H1 (cell line): Measurements from ENCODE around the gene FRG2. TPM values are rescaled to one million over a fixed set of nuclear protein-coding genes. Genes with fewer than 3 reads are reported as not detected.
"Not testable (repeated sequence)": the region's sequence is repeated elsewhere in the genome, so short reads cannot be mapped to it uniquely, and the experiment has no call there.

Source experiments
- CTCF ChIA-PET: fragments of 300-600 bp; sonication (Branson Sonifier 250); formaldehyde crosslinking; loops from one replicate; lab custom pipeline; 2021; ENCODE audit not compliant: partially characterized antibody; lab: Charles Lee
- POLR2A ChIA-PET: fragments of 300-600 bp; sonication (Branson Sonifier 250); formaldehyde crosslinking; loops from one replicate; lab custom pipeline; 2021; ENCODE audit warnings: inconsistent platforms; ENCODE audit not compliant: partially characterized antibody; lab: Charles Lee
- DNase-seq, 2 experiments: peaks; one replicate each; pipeline versions ENCODE4 v3.0.0 to v3.0.0-alpha.2; 2010 to 2022; ENCODE audit warnings: low spot score in 2 of 2, low read depth in 1 of 2, mixed read lengths in 1 of 2
- FAIRE-seq: peaks from 2 replicates; lab custom pipeline; 2011; peaks lifted over from hg19 to GRCh38; lab: Jason Lieb, UNC
- H2AFZ ChIP-seq: 2 replicates; pipeline ENCODE4 v1.8.1; 2012; ENCODE audit warnings: low read length, inconsistent platforms
- H2AK5ac ChIP-seq: 2 replicates; pipeline ENCODE4 v1.6.1; 2013; ENCODE audit warnings: low read depth, low read length
- H2BK120ac ChIP-seq: replicated peaks from 2 replicates; pipeline ENCODE3; 2013; ENCODE audit warnings: low read depth, low read length, inconsistent platforms
- H2BK12ac ChIP-seq: 2 replicates; pipeline ENCODE4 v1.6.1; 2013; ENCODE audit warnings: low read depth, low read length
- H2BK15ac ChIP-seq: 2 replicates; pipeline ENCODE4 v1.6.1; 2013; ENCODE audit warnings: low read length
- H2BK20ac ChIP-seq: 2 replicates; pipeline ENCODE4 v1.6.1; 2013; ENCODE audit warnings: low read length
- H2BK5ac ChIP-seq: 2 replicates; pipeline ENCODE4 v1.6.1; 2013; ENCODE audit warnings: low read depth, low read length
- H3K14ac ChIP-seq: 2 replicates; pipeline ENCODE4 v1.6.1; 2013; ENCODE audit warnings: inconsistent platforms; ENCODE audit not compliant: insufficient read length
- H3K18ac ChIP-seq: 2 replicates; pipeline ENCODE4 v1.6.1; 2013; ENCODE audit warnings: low read length; ENCODE audit errors: extremely low read depth
- H3K23ac ChIP-seq: 2 replicates; pipeline ENCODE4 v1.6.1; 2013; ENCODE audit warnings: inconsistent platforms; ENCODE audit not compliant: insufficient read length
- H3K23me2 ChIP-seq: 2 replicates; pipeline ENCODE4 v1.6.1; 2013; ENCODE audit warnings: low read depth, low read length
- H3K27ac ChIP-seq: 2 replicates; pipeline ENCODE4 v1.6.1; 2011; ENCODE audit warnings: low read depth, low read length, inconsistent platforms
- H3K27me3 ChIP-seq, 4 experiments: replicated peaks in 1 of 4; 1 replicate in 1 of 4; 2 replicates in 3 of 4; pipeline versions ENCODE4 v1.6.1 to v1.8.1; 2011 to 2013; ENCODE audit warnings: low read length in 3 of 4, mild to moderate bottlenecking in 3 of 4, inconsistent platforms in 2 of 4, mixed read lengths in 2 of 4, moderate library complexity in 1 of 4; ENCODE audit not compliant: control insufficient read depth in 3 of 4, insufficient read depth in 3 of 4; ENCODE audit errors: extremely low read depth in 1 of 4
- H3K36me3 ChIP-seq, 4 experiments: 2 replicates each; pipeline versions ENCODE4 v1.6.1 to v1.8.1; 2011 to 2013; ENCODE audit warnings: mild to moderate bottlenecking in 4 of 4, low read length in 3 of 4, moderate library complexity in 2 of 4, control low read depth in 1 of 4, inconsistent platforms in 1 of 4; ENCODE audit not compliant: insufficient read depth in 4 of 4, control insufficient read depth in 2 of 4
- H3K4ac ChIP-seq: replicated peaks from 2 replicates; pipeline ENCODE3; 2013; ENCODE audit warnings: low read length, low read depth, mixed read lengths, inconsistent platforms; ENCODE audit not compliant: insufficient read length
- H3K4me1 ChIP-seq, 4 experiments: replicated peaks in 1 of 4; 1 replicate in 1 of 4; 2 replicates in 3 of 4; pipeline versions ENCODE4 v1.6.1 to v1.8.1; 2011 to 2013; ENCODE audit warnings: low read length in 3 of 4, inconsistent platforms in 2 of 4, mixed read lengths in 1 of 4; ENCODE audit not compliant: insufficient read depth in 4 of 4, control insufficient read depth in 3 of 4
- H3K4me2 ChIP-seq, 2 experiments: 2 replicates each; pipeline versions ENCODE4 v1.6.1 to v1.8.1; 2011 to 2013; ENCODE audit warnings: low read depth in 2 of 2, low read length in 2 of 2, control low read depth in 1 of 2, inconsistent platforms in 1 of 2, mild to moderate bottlenecking in 1 of 2; ENCODE audit not compliant: insufficient read depth in 1 of 2
- H3K4me3 ChIP-seq, 4 experiments: fragments of 200-600, 300-600 bp in 1 of 4; sonication (generic), shearing (Covaris generic), sonication (Bioruptor Twin) in 1 of 4; 2 replicates each; pipeline versions ENCODE4 v1.5.1 to v1.8.1; 2011 to 2016; ENCODE audit warnings: low read length in 4 of 4, low read depth in 3 of 4, control low read depth in 2 of 4, inconsistent platforms in 2 of 4, mild to moderate bottlenecking in 2 of 4, mixed read lengths in 1 of 4, moderate library complexity in 1 of 4; ENCODE audit not compliant: insufficient read depth in 2 of 4; ENCODE audit errors: extremely low read depth in 1 of 4
- H3K56ac ChIP-seq: replicated peaks from 2 replicates; pipeline ENCODE3; 2013; ENCODE audit warnings: low read depth, mild to moderate bottlenecking, mixed read lengths, low read length, inconsistent platforms; ENCODE audit not compliant: insufficient read length
- H3K79me1 ChIP-seq: 2 replicates; pipeline ENCODE4 v1.6.1; 2013; ENCODE audit warnings: low read depth, low read length, control low read depth
- H3K79me2 ChIP-seq, 2 experiments: 2 replicates each; pipeline versions ENCODE4 v1.6.1 to v1.8.1; 2012 to 2013; ENCODE audit warnings: low read length in 2 of 2, mild to moderate bottlenecking in 2 of 2, inconsistent platforms in 1 of 2; ENCODE audit not compliant: insufficient read depth in 2 of 2, control insufficient read depth in 1 of 2
- H3K9ac ChIP-seq, 4 experiments: replicated peaks in 1 of 4; 1 replicate in 1 of 4; 2 replicates in 3 of 4; pipeline versions ENCODE4 v1.6.1 to v1.8.1; 2011 to 2013; ENCODE audit warnings: low read depth in 3 of 4, low read length in 3 of 4, control low read depth in 2 of 4, mild to moderate bottlenecking in 2 of 4, moderate library complexity in 2 of 4, inconsistent platforms in 1 of 4; ENCODE audit errors: extremely low read depth in 1 of 4
- H3K9me3 ChIP-seq, 2 experiments: 2 replicates each; pipeline versions ENCODE4 v1.6.1 to v1.8.1; 2012 to 2013; ENCODE audit warnings: mild to moderate bottlenecking in 2 of 2, moderate library complexity in 2 of 2, control low read depth in 1 of 2, inconsistent platforms in 1 of 2, low read depth in 1 of 2, low read length in 1 of 2, mixed read lengths in 1 of 2; ENCODE audit not compliant: insufficient read depth in 2 of 2
- H4K20me1 ChIP-seq, 2 experiments: replicated peaks in 1 of 2; 2 replicates each; pipeline versions ENCODE3 to v1.8.1; 2011 to 2013; ENCODE audit warnings: inconsistent platforms in 2 of 2, low read length in 2 of 2, mild to moderate bottlenecking in 1 of 2; ENCODE audit not compliant: insufficient read depth in 2 of 2, control insufficient read depth in 1 of 2
- H4K5ac ChIP-seq: 2 replicates; pipeline ENCODE4 v1.6.1; 2013; ENCODE audit warnings: low read length, low read depth, mixed read lengths, inconsistent platforms; ENCODE audit not compliant: insufficient read length
- H4K8ac ChIP-seq: 2 replicates; pipeline ENCODE4 v1.8.0; 2013; ENCODE audit warnings: mild to moderate bottlenecking, moderate library complexity, low read length, inconsistent platforms; ENCODE audit not compliant: insufficient read depth; ENCODE audit errors: extremely low read depth
- H4K91ac ChIP-seq: replicated peaks from 2 replicates; pipeline ENCODE3; 2013; ENCODE audit warnings: low read length, mixed read lengths, inconsistent platforms; ENCODE audit not compliant: insufficient read length
- WGBS, 2 experiments: shearing (Covaris generic) in 1 of 2; methylation state at CpG; one replicate each; pipeline versions ENCODE4 v1.1.6 to v1.1.7; 2013 to 2015; ENCODE audit warnings: low lambda C conversion rate in 2 of 2, mixed read lengths in 2 of 2, inconsistent platforms in 1 of 2, low coverage in 1 of 2, missing lambda C conversion rate in 1 of 2; ENCODE audit not compliant: insufficient replicate concordance in 2 of 2, insufficient coverage in 1 of 2, insufficient read length in 1 of 2; ENCODE audit errors: extremely low coverage in 1 of 2, missing lambda C conversion rate in 1 of 2; 5-methylcytosine and 5-hydroxymethylcytosine counted together
- polyA plus RNA-seq, 7 experiments: library from polyadenylated mRNA; depleted of rRNA in 3 of 7; stranded (reverse) in 5 of 7; unstranded in 2 of 7; fragments of >200 nt in 5 of 7; fragments of 200-250 nt in 2 of 7; gene quantifications; 1 replicate in 5 of 7; 2 replicates in 1 of 7; 4 replicates in 1 of 7; pipeline versions ENCODE4 v1.2.1 to v1.2.3, GENCODE V29; 2011 to 2013; ENCODE audit warnings: missing spikeins in 2 of 7, mixed read lengths in 2 of 7
- total RNA-seq: library from RNA; stranded (reverse); fragmentation: NEBNext Ultra II Directional; extraction: Animal tissue kit (Norgen Biotek cat#: 25700); gene quantifications from 2 replicates; pipeline ENCODE4 v1.2.1, GENCODE V29; 2021

Gene FRG2
- total and polyA plus RNA-seq, 2 of the 8 experiments (the other 6 are each of a cell fraction or from before 2014, with no cell fraction given) = not detected

DNA sequence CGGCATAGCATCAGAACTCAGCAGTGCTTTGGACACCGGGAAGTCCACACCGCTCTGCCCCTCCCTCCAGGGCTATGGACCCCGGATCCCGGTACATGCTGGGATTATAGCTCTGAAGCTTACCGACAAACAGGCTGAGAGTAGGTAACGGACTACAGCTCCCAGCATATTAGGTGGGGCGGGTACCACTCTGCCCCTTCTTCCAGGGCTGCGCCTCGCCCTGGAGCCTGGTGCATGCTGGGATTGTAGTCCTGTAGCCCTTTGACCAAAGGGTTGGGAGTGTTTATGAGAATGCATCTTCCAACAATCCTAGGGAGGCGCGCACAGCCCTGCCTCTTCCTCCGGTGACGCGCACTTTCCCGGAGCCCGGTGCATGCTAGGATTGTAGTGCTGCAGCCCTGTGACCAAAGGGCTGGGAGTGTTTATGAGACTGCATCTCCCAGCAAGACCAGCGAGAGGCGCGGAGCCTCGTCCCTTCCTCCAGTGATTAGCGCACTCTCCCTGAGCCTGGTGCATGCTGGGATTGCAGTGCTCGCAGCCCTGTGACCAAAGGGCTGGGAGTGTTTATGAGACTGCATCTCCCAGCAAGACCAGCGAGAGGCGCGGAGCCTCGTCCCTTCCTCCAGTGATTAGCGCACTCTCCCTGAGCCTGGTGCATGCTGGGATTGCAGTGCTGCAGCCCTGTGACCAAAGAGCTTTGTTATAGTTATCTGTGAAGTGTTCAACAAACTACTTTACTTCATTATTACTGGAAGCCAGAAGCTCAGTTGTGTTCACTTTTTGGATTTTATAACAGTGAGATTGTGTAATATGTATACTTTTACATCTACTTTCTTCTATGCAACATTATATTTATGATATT, 22.6 kb upstream of the FRG2 start:
- H3K79me1 ChIP-seq, H3K27me3 ChIP-seq, POLR2A ChIA-PET, H3K79me2 ChIP-seq, H3K56ac ChIP-seq, H3K9me3 ChIP-seq, H3K18ac ChIP-seq, H2BK12ac ChIP-seq, DNase-seq, CTCF ChIA-PET, H3K4me2 ChIP-seq, H2AFZ ChIP-seq, H4K20me1 ChIP-seq, H3K14ac ChIP-seq, H3K23me2 ChIP-seq, H3K27ac ChIP-seq, H3K4ac ChIP-seq, H2BK5ac ChIP-seq, H4K5ac ChIP-seq, FAIRE-seq, H2BK120ac ChIP-seq, H3K4me3 ChIP-seq, H3K36me3 ChIP-seq, H3K4me1 ChIP-seq, H2BK20ac ChIP-seq, H4K8ac ChIP-seq, H2AK5ac ChIP-seq, H4K91ac ChIP-seq, H3K9ac ChIP-seq, H3K23ac ChIP-seq, H2BK15ac ChIP-seq: not testable (repeated sequence)
- WGBS, 2 experiments = 100% methylated on average over 4 of the region's 28 CpGs; no CpG with 5 or more reads in 1 of the 2 experiments

DNA sequence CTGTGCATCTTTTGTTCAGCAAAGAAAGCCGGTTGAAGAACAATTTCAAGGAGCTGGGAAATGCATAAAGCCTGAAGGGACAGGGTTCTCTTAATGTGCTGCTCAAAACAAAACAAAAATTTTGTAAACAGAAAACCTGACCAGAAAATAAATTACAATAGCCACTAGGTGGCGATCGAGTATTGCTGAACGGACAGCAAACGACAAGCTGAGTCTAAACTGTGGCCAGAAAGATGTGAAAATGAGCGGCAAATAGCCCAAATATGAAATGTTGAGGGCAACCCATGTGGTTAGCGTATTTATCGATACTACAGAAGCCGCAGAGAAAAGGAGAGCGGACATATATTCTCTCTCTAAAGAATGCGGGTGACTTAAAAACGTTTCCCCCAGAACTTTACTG, 20.6 kb upstream of the FRG2 start:
- H2AFZ ChIP-seq, H3K18ac ChIP-seq, H2BK5ac ChIP-seq, H3K23ac ChIP-seq, FAIRE-seq, H3K9ac ChIP-seq, H3K79me1 ChIP-seq, H3K4me2 ChIP-seq, H2BK120ac ChIP-seq, H2BK12ac ChIP-seq, H3K27ac ChIP-seq, DNase-seq, CTCF ChIA-PET, H2BK15ac ChIP-seq, H2AK5ac ChIP-seq, H3K36me3 ChIP-seq, H2BK20ac ChIP-seq, H4K91ac ChIP-seq, H3K27me3 ChIP-seq, H3K79me2 ChIP-seq, H3K4me1 ChIP-seq, H4K8ac ChIP-seq, H3K14ac ChIP-seq, H3K4ac ChIP-seq, H3K9me3 ChIP-seq, H4K5ac ChIP-seq, H3K4me3 ChIP-seq, POLR2A ChIA-PET, H3K56ac ChIP-seq, H4K20me1 ChIP-seq, H3K23me2 ChIP-seq: not testable (repeated sequence)
- 18% methylated on average over 1 of the region's 12 CpGs; no CpG with 5 or more reads in 1 of the 2 experiments for whole genome bisulfite sequencing, 2 experiments
